ENCODE measurements around the gene LTBP2. TPM values are rescaled to one million over a fixed set of nuclear protein-coding genes. Genes with fewer than 3 reads are reported as not detected.

LTBP2 gene
- total RNA-seq, 1 donor: 157 TPM

GRCh38 chr14:74654931-74655330 lies 42.9 kb upstream of the LTBP2 start:
- TF ChIP-seq CTCF (IDR thresholded peaks at IDR 0.05; ENCODE audit: insufficient read depth, low read length): no peak
- no peak overlapping the region for H3K4me3 ChIP-seq (ENCODE audit: low read depth, low read length)
- DNase-seq (ENCODE audit: low read depth): no peak

GRCh38 chr14:74653386-74654138 lies 41.5 kb upstream of the LTBP2 start:
- TF ChIP-seq CTCF (IDR thresholded peaks at IDR 0.05; ENCODE audit: insufficient read depth, low read length): no peak
- no peak overlapping the region for H3K4me3 ChIP-seq (ENCODE audit: low read depth, low read length)
- DNase-seq (ENCODE audit: low read depth): peak; percentile 56

GRCh38 chr14:74652541-74652940 lies 40.5 kb upstream of the LTBP2 start:
- DNase-seq (ENCODE audit: low read depth): no peak
- no peak overlapping the region for H3K4me3 ChIP-seq (ENCODE audit: low read depth, low read length)
- no peak for TF ChIP-seq CTCF (IDR thresholded peaks at IDR 0.05; ENCODE audit: insufficient read depth, low read length)

GRCh38 chr14:74650927-74651686 lies 39.1 kb upstream of the LTBP2 start:
- H3K4me3 ChIP-seq (ENCODE audit: low read depth, low read length): no peak overlapping the region
- DNase-seq (ENCODE audit: low read depth): no peak
- TF ChIP-seq CTCF (IDR thresholded peaks at IDR 0.05; ENCODE audit: insufficient read depth, low read length): no peak

GRCh38 chr14:74649673-74650072 lies 37.6 kb upstream of the LTBP2 start:
- H3K4me3 ChIP-seq (ENCODE audit: low read depth, low read length): no peak overlapping the region
- DNase-seq (ENCODE audit: low read depth): peak; percentile 33
- TF ChIP-seq CTCF (IDR thresholded peaks at IDR 0.05; ENCODE audit: insufficient read depth, low read length): no peak

- no peak for DNase-seq (ENCODE audit: low read depth)
- no peak overlapping the region for H3K4me3 ChIP-seq (ENCODE audit: low read depth, low read length)
- TF ChIP-seq CTCF (IDR thresholded peaks at IDR 0.05; ENCODE audit: insufficient read depth, low read length): no peak
These were observed 37.1 kb upstream of the LTBP2 start for GRCh38 chr14:74649167-74649566.

Data from fibroblast of the aortic adventitia (primary cell).